GM12864 (cell line): Measurements from ENCODE around the gene PDXP.

Experiments
- DNase-seq: peaks from one replicate; pipeline ENCODE4 v3.0.0-alpha.2; 2011; ENCODE audit warnings: low read depth
- H3K4me3 ChIP-seq: 2 replicates; pipeline ENCODE4 v1.5.1; 2011; ENCODE audit warnings: mild to moderate bottlenecking, low read depth, low read length, control low read depth
- CTCF ChIP-seq: IDR thresholded peaks from 2 replicates; pipeline ENCODE4 v1.5.1; 2011; ENCODE audit warnings: low read depth, mild to moderate bottlenecking, moderate library complexity, low read length, control low read depth, inconsistent platforms; ENCODE audit errors: missing control alignments

PDXP gene

GRCh38 chr22:37627545-37627944, 31.0 kb upstream of the PDXP start:
- no peak for DNase-seq
- TF ChIP-seq CTCF = no peak
- H3K4me3 ChIP-seq = no peak overlapping the region

- H3K4me3 ChIP-seq = no peak overlapping the region
- no peak for TF ChIP-seq CTCF
- DNase-seq = no peak
These were observed 29.7 kb upstream of the PDXP start for GRCh38 chr22:37628830-37629229.

- DNase-seq = no peak
- no peak for TF ChIP-seq CTCF
- no peak overlapping the region for H3K4me3 ChIP-seq
These were observed 28.6 kb upstream of the PDXP start for GRCh38 chr22:37629928-37630327.

GRCh38 chr22:37630839-37631435, 27.6 kb upstream of the PDXP start:
- no peak for DNase-seq
- no peak overlapping the region for H3K4me3 ChIP-seq
- TF ChIP-seq CTCF = no peak

- H3K4me3 ChIP-seq = no peak overlapping the region
- TF ChIP-seq CTCF = no peak
- DNase-seq = no peak
These were observed 26.9 kb upstream of the PDXP start for GRCh38 chr22:37631448-37632173.

- DNase-seq = no peak
- H3K4me3 ChIP-seq = no peak overlapping the region
- no peak for TF ChIP-seq CTCF
These were observed 26.1 kb upstream of the PDXP start for GRCh38 chr22:37632174-37633088.
